SK-N-SH (cell line): ENCODE results near the gene IL17B. TPM values are rescaled to one million over a fixed set of nuclear protein-coding genes. Genes with fewer than 3 reads are reported as not detected.

ENCODE experiments used
- CTCF ChIA-PET: fragments of 300-600, 350-600 bp; formaldehyde crosslinking; extraction: SDS; loops from one replicate; lab custom pipeline; 2021; lab: Yijun Ruan, JAX
- POLR2A ChIA-PET: fragments of 350-600 bp; sonication (Branson Sonifier 250); formaldehyde crosslinking; extraction: SDS; loops from one replicate; lab custom pipeline; 2020; ENCODE audit warnings: antibody characterized with exemption, inconsistent platforms; lab: Yijun Ruan, JAX
- DNase-seq: peaks from one replicate; pipeline ENCODE4 v3.0.0; 2012
- H2AFZ ChIP-seq: fragments of 200-600 bp; sonication (generic); 2 replicates; pipeline ENCODE4 v1.8.1; 2016; ENCODE audit warnings: antibody characterized with exemption, mild to moderate bottlenecking, low read depth
- H3F3A ChIP-seq: fragments of 200-600 bp; sonication (generic); replicated peaks from 2 replicates; pipeline ENCODE3; 2016; ENCODE audit warnings: antibody characterized with exemption, mild to moderate bottlenecking; ENCODE audit not compliant: insufficient read depth
- H3K27ac ChIP-seq, 2 experiments: fragments of 200-500 bp in 1 of 2; fragments of 200-600 bp in 1 of 2; sonication (Bioruptor generic) in 1 of 2; sonication (generic), shearing (Covaris generic) in 1 of 2; 2 replicates each; pipeline versions ENCODE4 v1.5.1 to v1.6.1; 2014 to 2016; ENCODE audit warnings: low read depth in 2 of 2, inconsistent platforms in 1 of 2, low read length in 1 of 2, mild to moderate bottlenecking in 1 of 2, mixed read lengths in 1 of 2
- H3K27me3 ChIP-seq: fragments of 200-600 bp; sonication (generic), shearing (Covaris generic); 2 replicates; pipeline ENCODE4 v1.6.1; 2016; ENCODE audit warnings: mixed run types; ENCODE audit not compliant: insufficient read depth
- H3K36me3 ChIP-seq, 2 experiments: fragments of 200-500 bp in 1 of 2; fragments of 200-600 bp in 1 of 2; sonication (Bioruptor generic) in 1 of 2; sonication (generic) in 1 of 2; replicated peaks in 1 of 2; 2 replicates each; pipeline versions ENCODE3 to v1.5.1; 2014 to 2016; ENCODE audit warnings: low read length in 1 of 2, mild to moderate bottlenecking in 1 of 2; ENCODE audit not compliant: insufficient read depth in 2 of 2, control insufficient read depth in 1 of 2
- H3K4me1 ChIP-seq, 2 experiments: fragments of 200-500 bp in 1 of 2; fragments of 200-600 bp in 1 of 2; sonication (Bioruptor generic) in 1 of 2; sonication (generic), shearing (Covaris generic) in 1 of 2; 2 replicates each; pipeline versions ENCODE4 v1.5.1 to v1.6.1; 2014 to 2016; ENCODE audit warnings: low read depth in 1 of 2, low read length in 1 of 2, mixed run types in 1 of 2; ENCODE audit not compliant: insufficient read depth in 2 of 2, control insufficient read depth in 1 of 2
- H3K4me2 ChIP-seq: fragments of 200-600 bp; sonication (generic), shearing (Covaris generic); 2 replicates; pipeline ENCODE4 v1.6.1; 2017; ENCODE audit warnings: mixed run types
- H3K4me3 ChIP-seq, 2 experiments: fragments of 200-500 bp in 1 of 2; fragments of 200-600 bp in 1 of 2; sonication (Bioruptor generic) in 1 of 2; sonication (generic), shearing (Covaris generic) in 1 of 2; 2 replicates each; pipeline versions ENCODE4 v1.5.1 to v1.8.1; 2014 to 2016; ENCODE audit warnings: low read depth in 2 of 2, inconsistent platforms in 1 of 2, low read length in 1 of 2, mild to moderate bottlenecking in 1 of 2, mixed read lengths in 1 of 2, moderate library complexity in 1 of 2
- H3K79me2 ChIP-seq: fragments of 200-600 bp; sonication (generic); 2 replicates; pipeline ENCODE4 v1.8.1; 2017; ENCODE audit warnings: mild to moderate bottlenecking; ENCODE audit not compliant: insufficient read depth
- H3K9ac ChIP-seq: fragments of 200-600 bp; sonication (generic); 2 replicates; pipeline ENCODE4 v1.6.1; 2017; ENCODE audit warnings: mixed run types
- H3K9me2 ChIP-seq: fragments of 200-600 bp; sonication (generic); 2 replicates; pipeline ENCODE4 v1.6.1; 2017; ENCODE audit warnings: mixed run types
- H3K9me3 ChIP-seq: fragments of 200-600 bp; sonication (generic); 2 replicates; pipeline ENCODE4 v1.6.1; 2017; ENCODE audit warnings: mixed run types, mild to moderate bottlenecking, moderate library complexity
- H4K20me1 ChIP-seq: fragments of 200-600 bp; sonication (generic); 2 replicates; pipeline ENCODE4 v1.6.1; 2017; ENCODE audit warnings: mild to moderate bottlenecking, mixed run types; ENCODE audit not compliant: insufficient read depth
- CHD2 ChIP-seq: fragments of 150-350 bp; IDR thresholded peaks from 2 replicates; pipeline ENCODE4 v1.6.1; 2018; ENCODE audit warnings: low read length; ENCODE audit not compliant: partially characterized antibody
- ELF1 ChIP-seq: IDR thresholded peaks from 2 replicates; pipeline ENCODE4 v1.4.0; 2012
- EP300 ChIP-seq, 2 experiments: IDR thresholded peaks; 2 replicates each; pipeline versions ENCODE4 v1.4.0 to v1.6.1; 2012; ENCODE audit warnings: borderline replicate concordance in 1 of 2, low read depth in 1 of 2, low read length in 1 of 2
- FOSL2 ChIP-seq: IDR thresholded peaks from 2 replicates; pipeline ENCODE4 v1.4.0; 2012; ENCODE audit warnings: low read depth, mild to moderate bottlenecking, moderate library complexity, borderline replicate concordance
- FOXJ3 ChIP-seq: sonication (generic); formaldehyde crosslinking; IDR thresholded peaks from 2 replicates; pipeline ENCODE4 v1.5.1; 2020; ENCODE audit warnings: mild to moderate bottlenecking, missing genetic modification reagents
- FOXM1 ChIP-seq: IDR thresholded peaks from 2 replicates; pipeline ENCODE4 v1.4.0; 2012; ENCODE audit warnings: low read depth, mild to moderate bottlenecking
- GABPA ChIP-seq: IDR thresholded peaks from 2 replicates; pipeline ENCODE4 v1.4.0; 2012; ENCODE audit warnings: low read depth, mild to moderate bottlenecking
- GATA2 ChIP-seq: sonication (generic); formaldehyde crosslinking; IDR thresholded peaks from 2 replicates; pipeline ENCODE4 v1.5.0; 2020; ENCODE audit warnings: mild to moderate bottlenecking, missing genetic modification reagents
- JUND ChIP-seq: IDR thresholded peaks from 2 replicates; pipeline ENCODE4 v1.4.0; 2012
- MEF2A ChIP-seq: IDR thresholded peaks from 2 replicates; pipeline ENCODE4 v1.4.0; 2012; ENCODE audit warnings: low read depth, borderline replicate concordance
- MXI1 ChIP-seq: IDR thresholded peaks from 2 replicates; pipeline ENCODE4 v1.6.1; 2012; ENCODE audit warnings: mild to moderate bottlenecking, low read depth, low read length, improper control_type of control experiment
- NFIC ChIP-seq: IDR thresholded peaks from 2 replicates; pipeline ENCODE4 v1.4.0; 2012; ENCODE audit warnings: borderline replicate concordance
- RAD21 ChIP-seq: IDR thresholded peaks from 2 replicates; pipeline ENCODE4 v1.6.1; 2012; ENCODE audit warnings: mild to moderate bottlenecking, low read length
- RCOR1 ChIP-seq: fragments of 150-350 bp; IDR thresholded peaks from 2 replicates; pipeline ENCODE4 v1.6.1; 2017; ENCODE audit warnings: antibody characterized with exemption, low read length
- RFX5 ChIP-seq: IDR thresholded peaks from 2 replicates; pipeline ENCODE4 v1.6.1; 2012; ENCODE audit warnings: mild to moderate bottlenecking, improper control_type of control experiment, low read length
- RXRA ChIP-seq: IDR thresholded peaks from 2 replicates; pipeline ENCODE4 v1.4.0; 2012; ENCODE audit warnings: low read depth, mild to moderate bottlenecking, borderline replicate concordance
- SIN3A ChIP-seq: IDR thresholded peaks from 2 replicates; pipeline ENCODE4 v1.6.1; 2012; ENCODE audit warnings: low read depth, mild to moderate bottlenecking, low read length, moderate library complexity, borderline replicate concordance
- SMC3 ChIP-seq: IDR thresholded peaks from 2 replicates; pipeline ENCODE4 v1.6.1; 2012; ENCODE audit warnings: low read depth, low read length, improper control_type of control experiment
- TAF1 ChIP-seq: IDR thresholded peaks from 2 replicates; pipeline ENCODE4 v1.6.1; 2012; ENCODE audit warnings: low read depth, mild to moderate bottlenecking, low read length, moderate library complexity, borderline replicate concordance
- YY1 ChIP-seq: IDR thresholded peaks from 2 replicates; pipeline ENCODE4 v1.4.0; 2012; ENCODE audit warnings: low read depth, mild to moderate bottlenecking
- WGBS: methylation state at CpG from one replicate; pipeline ENCODE4 v1.1.6; 2017; ENCODE audit warnings: low lambda C conversion rate; 5-methylcytosine and 5-hydroxymethylcytosine counted together
- polyA plus RNA-seq, 3 experiments: library from polyadenylated mRNA; depleted of rRNA; stranded (reverse); fragments of >200 nt; gene quantifications; 2 replicates each; pipeline ENCODE4 v1.2.3, GENCODE V29; 2012
- TF ChIP-seq, protein P1 (sequence below): fragments of 200-600 bp; sonication (generic); IDR thresholded peaks from 2 replicates; pipeline ENCODE4 v1.6.1; 2017; ENCODE audit warnings: antibody characterized with exemption, mild to moderate bottlenecking, moderate library complexity
- TF ChIP-seq, protein P2 (sequence below): IDR thresholded peaks from 2 replicates; pipeline ENCODE4 v1.6.1; 2012; ENCODE audit warnings: mild to moderate bottlenecking, low read depth, low read length, moderate library complexity
- TF ChIP-seq, protein P3 (sequence below): IDR thresholded peaks from 2 replicates; pipeline ENCODE4 v1.4.0; 2012; ENCODE audit warnings: low read depth, borderline replicate concordance

Gene IL17B
- polyA plus RNA-seq, 1 of the 3 experiments (the other 2 are of a cell fraction): 0.16 TPM

DNA sequence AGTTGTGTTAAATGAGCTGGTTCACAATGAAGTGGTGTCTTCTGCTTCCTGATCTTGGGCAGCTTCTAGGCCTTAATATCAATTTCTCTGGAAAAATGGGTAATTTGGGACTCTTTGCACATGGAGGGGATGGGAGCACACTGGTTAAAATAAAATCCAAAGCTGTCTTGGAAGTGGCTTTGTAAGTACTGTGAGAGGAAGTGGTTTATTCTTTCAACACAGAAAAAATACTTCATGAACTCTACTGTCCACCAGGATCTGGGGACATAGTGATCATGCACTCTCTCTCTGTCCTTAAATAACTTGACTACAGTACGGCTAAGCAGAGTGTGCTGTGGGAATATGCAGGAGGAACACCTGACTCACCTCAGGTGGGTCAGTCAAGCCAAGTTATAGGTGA is 18.8 kb downstream of the IL17B start:
- 94% methylated on average over 1 of the region's 1 CpG for WGBS
- Histone ChIP-seq H3K9me3 (no peaks in the 10 kb centered on the region), H3K9ac (no peak overlapping the region), H3K27ac (no peak overlapping the region), H4K20me1 (no peaks in the 10 kb centered on the region), H3K36me3 (peaks cover 2 to 10% of the 10 kb centered on the region in 2 experiments), H3K79me2 (no peaks in the 10 kb centered on the region), H3K27me3 (no peaks in the 10 kb centered on the region), H3K4me1 (peaks cover 0 to 12% of the 10 kb centered on the region in 2 experiments; a peak in 1 of 4 replicates), H2AFZ (no peak overlapping the region)
- CTCF ChIA-PET: interaction anchor here (0.7 to 41.4 kb wide), 7 partner anchors 9 to 63 kb away, joined by 3 to 1751 read pairs (median 5); no protein-coding TSS in a partner anchor
- DNase-seq: no peak
- TF ChIP-seq FOSL2 (no peak), FOXM1 (no peak), TAF1 (no peak), FOXJ3 (no peak), GATA2 (no peak)
- TF ChIP-seq, all 33 proteins: peak for 0
- POLR2A ChIA-PET: interaction anchor here (1.3 kb wide), 1 partner anchor 15 kb away, joined by 6 read pairs; the partner anchor contains the start of gene GRPEL2
- H3K4me2 ChIP-seq: no peak overlapping the region
- no peak overlapping the region for H3K4me3 ChIP-seq
- peaks cover 6% of the 10 kb centered on the region for H3F3A ChIP-seq
- no peaks in the 10 kb centered on the region for H3K9me2 ChIP-seq

GRCh38 chr5:149358868-149359495 is 20.1 kb downstream of the IL17B start:
- Histone ChIP-seq H3K36me3 (peaks cover 13 to 20% of the 10 kb centered on the region in 2 experiments), H3K27ac (peak overlapping the region in 1 of 2 experiments; percentile 84; a peak in 1 of 4 replicates), H3K4me1 (peaks cover 0 to 12% of the 10 kb centered on the region in 2 experiments; a peak in 1 of 4 replicates), H3K9ac (no peak overlapping the region), H3K4me2 (peak overlapping the region; percentile 90), H2AFZ (no peak overlapping the region), H4K20me1 (no peaks in the 10 kb centered on the region), H3K27me3 (no peaks in the 10 kb centered on the region), H3K9me3 (no peaks in the 10 kb centered on the region), H3K9me2 (no peaks in the 10 kb centered on the region), H3F3A (peaks cover 19% of the 10 kb centered on the region), H3K79me2 (no peaks in the 10 kb centered on the region), H3K4me3 (peak overlapping the region in 1 of 2 experiments; percentile 62; a peak in 2 of 4 replicates)
- POLR2A ChIA-PET: interaction anchor here (1.8 to 4.1 kb wide), 2 partner anchors 13 to 38 kb away, joined by 12 to 38 read pairs; partner anchors contain the start of gene GRPEL2
- WGBS: 79% methylated on average over 8 of the region's 8 CpGs
- DNase-seq: no peak
- CTCF ChIA-PET: interaction anchor here (1.4 to 41.4 kb wide), 5 partner anchors 9 to 64 kb away, joined by 5 to 1751 read pairs (median 29); partner anchors contain the start of gene GRPEL2
- TF ChIP-seq RAD21 (no peak), NFIC (no peak), ELF1 (no peak), JUND (no peak), CHD2 (no peak), SMC3 (no peak), EP300 (IDR thresholded peaks at IDR 0.05; ENCODE audit: borderline replicate concordance in 1 of 2, low read depth in 1 of 2, low read length in 1 of 2) (no peak), MXI1 (no peak), RXRA (no peak), SIN3A (no peak), RFX5 (no peak), MEF2A (no peak), RCOR1 (no peak), YY1 (no peak), GABPA (no peak), TAF1 (no peak)
- TF ChIP-seq, protein P1, sequence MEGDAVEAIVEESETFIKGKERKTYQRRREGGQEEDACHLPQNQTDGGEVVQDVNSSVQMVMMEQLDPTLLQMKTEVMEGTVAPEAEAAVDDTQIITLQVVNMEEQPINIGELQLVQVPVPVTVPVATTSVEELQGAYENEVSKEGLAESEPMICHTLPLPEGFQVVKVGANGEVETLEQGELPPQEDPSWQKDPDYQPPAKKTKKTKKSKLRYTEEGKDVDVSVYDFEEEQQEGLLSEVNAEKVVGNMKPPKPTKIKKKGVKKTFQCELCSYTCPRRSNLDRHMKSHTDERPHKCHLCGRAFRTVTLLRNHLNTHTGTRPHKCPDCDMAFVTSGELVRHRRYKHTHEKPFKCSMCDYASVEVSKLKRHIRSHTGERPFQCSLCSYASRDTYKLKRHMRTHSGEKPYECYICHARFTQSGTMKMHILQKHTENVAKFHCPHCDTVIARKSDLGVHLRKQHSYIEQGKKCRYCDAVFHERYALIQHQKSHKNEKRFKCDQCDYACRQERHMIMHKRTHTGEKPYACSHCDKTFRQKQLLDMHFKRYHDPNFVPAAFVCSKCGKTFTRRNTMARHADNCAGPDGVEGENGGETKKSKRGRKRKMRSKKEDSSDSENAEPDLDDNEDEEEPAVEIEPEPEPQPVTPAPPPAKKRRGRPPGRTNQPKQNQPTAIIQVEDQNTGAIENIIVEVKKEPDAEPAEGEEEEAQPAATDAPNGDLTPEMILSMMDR: no peak
- TF ChIP-seq, protein P2, sequence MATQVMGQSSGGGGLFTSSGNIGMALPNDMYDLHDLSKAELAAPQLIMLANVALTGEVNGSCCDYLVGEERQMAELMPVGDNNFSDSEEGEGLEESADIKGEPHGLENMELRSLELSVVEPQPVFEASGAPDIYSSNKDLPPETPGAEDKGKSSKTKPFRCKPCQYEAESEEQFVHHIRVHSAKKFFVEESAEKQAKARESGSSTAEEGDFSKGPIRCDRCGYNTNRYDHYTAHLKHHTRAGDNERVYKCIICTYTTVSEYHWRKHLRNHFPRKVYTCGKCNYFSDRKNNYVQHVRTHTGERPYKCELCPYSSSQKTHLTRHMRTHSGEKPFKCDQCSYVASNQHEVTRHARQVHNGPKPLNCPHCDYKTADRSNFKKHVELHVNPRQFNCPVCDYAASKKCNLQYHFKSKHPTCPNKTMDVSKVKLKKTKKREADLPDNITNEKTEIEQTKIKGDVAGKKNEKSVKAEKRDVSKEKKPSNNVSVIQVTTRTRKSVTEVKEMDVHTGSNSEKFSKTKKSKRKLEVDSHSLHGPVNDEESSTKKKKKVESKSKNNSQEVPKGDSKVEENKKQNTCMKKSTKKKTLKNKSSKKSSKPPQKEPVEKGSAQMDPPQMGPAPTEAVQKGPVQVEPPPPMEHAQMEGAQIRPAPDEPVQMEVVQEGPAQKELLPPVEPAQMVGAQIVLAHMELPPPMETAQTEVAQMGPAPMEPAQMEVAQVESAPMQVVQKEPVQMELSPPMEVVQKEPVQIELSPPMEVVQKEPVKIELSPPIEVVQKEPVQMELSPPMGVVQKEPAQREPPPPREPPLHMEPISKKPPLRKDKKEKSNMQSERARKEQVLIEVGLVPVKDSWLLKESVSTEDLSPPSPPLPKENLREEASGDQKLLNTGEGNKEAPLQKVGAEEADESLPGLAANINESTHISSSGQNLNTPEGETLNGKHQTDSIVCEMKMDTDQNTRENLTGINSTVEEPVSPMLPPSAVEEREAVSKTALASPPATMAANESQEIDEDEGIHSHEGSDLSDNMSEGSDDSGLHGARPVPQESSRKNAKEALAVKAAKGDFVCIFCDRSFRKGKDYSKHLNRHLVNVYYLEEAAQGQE: no peak
- TF ChIP-seq, protein P3, sequence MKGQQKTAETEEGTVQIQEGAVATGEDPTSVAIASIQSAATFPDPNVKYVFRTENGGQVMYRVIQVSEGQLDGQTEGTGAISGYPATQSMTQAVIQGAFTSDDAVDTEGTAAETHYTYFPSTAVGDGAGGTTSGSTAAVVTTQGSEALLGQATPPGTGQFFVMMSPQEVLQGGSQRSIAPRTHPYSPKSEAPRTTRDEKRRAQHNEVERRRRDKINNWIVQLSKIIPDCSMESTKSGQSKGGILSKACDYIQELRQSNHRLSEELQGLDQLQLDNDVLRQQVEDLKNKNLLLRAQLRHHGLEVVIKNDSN: no peak
